T-helper 17 cell (primary cell): Measurements from ENCODE around the gene OR6C2. TPM values are rescaled to one million over a fixed set of nuclear protein-coding genes. Genes with fewer than 3 reads are reported as not detected.
"Not testable (repeated sequence)": the region's sequence is repeated elsewhere in the genome, so short reads cannot be mapped to it uniquely, and the experiment has no call there.

Source experiments
- ATAC-seq: fragments of 150-1000 bp; cut with Tn5 transposase; 2 replicates; pipeline ENCODE4 v1.10.0; 2021; ENCODE audit warnings: mild to moderate bottlenecking, moderate library complexity
- DNase-seq, 3 donors: peaks; one replicate each; pipeline versions ENCODE4 v3.0.0 to v3.0.0-alpha.2; 2020 to 2021
- H3K9me3 ChIP-seq: one replicate; pipeline ENCODE4 v1.7.0; 2013; ENCODE audit warnings: low read length, mild to moderate bottlenecking; ENCODE audit not compliant: control insufficient read depth, poor library complexity, severe bottlenecking
- H3K27ac Mint-ChIP-seq: one replicate; pipeline ENCODE4 v1.8.0; 2022; ENCODE audit warnings: mild to moderate bottlenecking, moderate library complexity, mixed read lengths
- H3K27me3 Mint-ChIP-seq: one replicate; pipeline ENCODE4 v1.8.0; 2022; ENCODE audit warnings: mixed read lengths
- H3K36me3 Mint-ChIP-seq: one replicate; pipeline ENCODE4 v1.8.0; 2022; ENCODE audit warnings: low read depth, mixed read lengths
- H3K4me1 Mint-ChIP-seq: one replicate; pipeline ENCODE4 v1.8.0; 2022; ENCODE audit warnings: mild to moderate bottlenecking, mixed read lengths
- H3K4me3 Mint-ChIP-seq: one replicate; pipeline ENCODE4 v1.8.0; 2022; ENCODE audit warnings: mild to moderate bottlenecking, moderate library complexity, mixed read lengths
- total RNA-seq, 4 donors: library from RNA in 2 of 4; stranded (reverse) in 2 of 4; gene quantifications; one replicate each; pipeline ENCODE4 v1.2.3 and lab custom pipeline; 2022 to 2026

Gene OR6C2
- total RNA-seq = not detected
- total RNA-seq (lab: John Stamatoyannopoulos, UW) = 0 reads per million in 2 donors

GRCh38 chr12:55443776-55444175 is at the start of gene OR6C2:
TSS of gene OR6C2 (plus strand) at chr12:55444076. CDS start at chr12:55452214, 8,138 bp downstream.
- no peak within 1 kb of the TSS for H3K27ac Mint-ChIP-seq
- no peak for DNase-seq
- no peak for ATAC-seq
- no peaks in the 10 kb centered on the region for H3K36me3 Mint-ChIP-seq
- no peak within 1 kb of the TSS for H3K4me3 Mint-ChIP-seq
- no peaks in the 10 kb centered on the region for H3K9me3 ChIP-seq
- H3K4me1 Mint-ChIP-seq = no peaks in the 10 kb centered on the region
- H3K27me3 Mint-ChIP-seq = peaks cover 26% of the 10 kb centered on the region

- no peaks in the 10 kb centered on the region for H3K9me3 ChIP-seq
- DNase-seq (no peak), ATAC-seq (no peak)
- H3K4me1 Mint-ChIP-seq = no peaks in the 10 kb centered on the region
- peaks cover 3% of the 10 kb centered on the region for H3K36me3 Mint-ChIP-seq
- no peak overlapping the region for H3K27ac Mint-ChIP-seq
- H3K4me3 Mint-ChIP-seq = no peak overlapping the region
- H3K27me3 Mint-ChIP-seq = peaks cover 44% of the 10 kb centered on the region
Observed at GRCh38 chr12:55396326-55396725, 47.5 kb upstream of the OR6C2 start.

- no peaks in the 10 kb centered on the region for H3K4me1 Mint-ChIP-seq
- no peak within 1 kb of the TSS for H3K4me3 Mint-ChIP-seq
- no peaks in the 10 kb centered on the region for H3K9me3 ChIP-seq
- no peak within 1 kb of the TSS for H3K27ac Mint-ChIP-seq
- H3K27me3 Mint-ChIP-seq = peaks cover 29% of the 10 kb centered on the region
- ATAC-seq = no peak
- no peak for DNase-seq
- peaks cover 3% of the 10 kb centered on the region for H3K36me3 Mint-ChIP-seq
Observed at GRCh38 chr12:55400229-55400628, 43.6 kb upstream of the OR6C2 start, which contains the start of gene OR6C65. TSS of gene OR6C65 (plus strand) at chr12:55400529. CDS start at chr12:55400529, 0 bp downstream.

GRCh38 chr12:55407866-55408265 is 36.0 kb upstream of the OR6C2 start:
- no peaks in the 10 kb centered on the region for H3K4me1 Mint-ChIP-seq
- no peak for DNase-seq
- H3K9me3 ChIP-seq = no peaks in the 10 kb centered on the region
- ATAC-seq = no peak
- no peak overlapping the region for H3K4me3 Mint-ChIP-seq
- no peaks in the 10 kb centered on the region for H3K36me3 Mint-ChIP-seq
- no peak overlapping the region for H3K27ac Mint-ChIP-seq
- H3K27me3 Mint-ChIP-seq = peaks cover 4% of the 10 kb centered on the region

- H3K9me3 ChIP-seq, ATAC-seq, H3K27ac Mint-ChIP-seq, H3K4me1 Mint-ChIP-seq, H3K4me3 Mint-ChIP-seq, DNase-seq, H3K36me3 Mint-ChIP-seq: not testable (repeated sequence)
- H3K27me3 Mint-ChIP-seq = peaks cover 13% of the 10 kb centered on the region
Observed at GRCh38 chr12:55409133-55409532, 34.7 kb upstream of the OR6C2 start.

- H3K27ac Mint-ChIP-seq, H3K9me3 ChIP-seq, H3K36me3 Mint-ChIP-seq, ATAC-seq, H3K4me3 Mint-ChIP-seq, H3K4me1 Mint-ChIP-seq, DNase-seq: not testable (repeated sequence)
- peaks cover 37% of the 10 kb centered on the region for H3K27me3 Mint-ChIP-seq
Observed at GRCh38 chr12:55412138-55412537, 31.7 kb upstream of the OR6C2 start.

- not testable (repeated sequence) for H3K4me1 Mint-ChIP-seq, H3K36me3 Mint-ChIP-seq, H3K4me3 Mint-ChIP-seq, DNase-seq, H3K9me3 ChIP-seq, H3K27ac Mint-ChIP-seq, ATAC-seq
- H3K27me3 Mint-ChIP-seq = peaks cover 53% of the 10 kb centered on the region
Observed at GRCh38 chr12:55413498-55414388, 30.1 kb upstream of the OR6C2 start.

- H3K4me3 Mint-ChIP-seq = peak overlapping the region; percentile 31
- not testable (repeated sequence) for H3K9me3 ChIP-seq, H3K36me3 Mint-ChIP-seq, DNase-seq, H3K4me1 Mint-ChIP-seq, H3K27ac Mint-ChIP-seq, ATAC-seq
- peaks cover 59% of the 10 kb centered on the region for H3K27me3 Mint-ChIP-seq
Observed at GRCh38 chr12:55414396-55414823, 29.5 kb upstream of the OR6C2 start.

- peak; percentile 77 for ATAC-seq
- H3K9me3 ChIP-seq, H3K36me3 Mint-ChIP-seq, H3K4me3 Mint-ChIP-seq, DNase-seq, H3K27ac Mint-ChIP-seq, H3K4me1 Mint-ChIP-seq: not testable (repeated sequence)
- H3K27me3 Mint-ChIP-seq = peaks cover 64% of the 10 kb centered on the region
Observed at GRCh38 chr12:55414889-55415288, 29.0 kb upstream of the OR6C2 start.

- ATAC-seq (no peak), DNase-seq (no peak)
- Mint-ChIP-seq H3K4me1 (peaks cover 7% of the 10 kb centered on the region), H3K27ac (no peak overlapping the region), H3K27me3 (peaks cover 66% of the 10 kb centered on the region), H3K36me3 (peaks cover 6% of the 10 kb centered on the region), H3K4me3 (no peak overlapping the region)
- H3K9me3 ChIP-seq = no peaks in the 10 kb centered on the region
Observed at GRCh38 chr12:55416961-55417360, 26.9 kb upstream of the OR6C2 start.

GRCh38 chr12:55420307-55420962 is 23.4 kb upstream of the OR6C2 start:
- H3K36me3 Mint-ChIP-seq = peaks cover 6% of the 10 kb centered on the region
- H3K4me3 Mint-ChIP-seq = no peak overlapping the region
- peaks cover 2% of the 10 kb centered on the region for H3K4me1 Mint-ChIP-seq
- peaks cover 52% of the 10 kb centered on the region for H3K27me3 Mint-ChIP-seq
- DNase-seq (no peak), ATAC-seq (no peak)
- no peaks in the 10 kb centered on the region for H3K9me3 ChIP-seq
- no peak overlapping the region for H3K27ac Mint-ChIP-seq

GRCh38 chr12:55425954-55426353 is 17.9 kb upstream of the OR6C2 start, which contains the start of gene OR6C76:
TSS of gene OR6C76 (plus strand) at chr12:55426254. CDS start at chr12:55426254, 0 bp downstream.
- H3K27me3 Mint-ChIP-seq = peaks cover 32% of the 10 kb centered on the region
- no peak for DNase-seq
- H3K4me1 Mint-ChIP-seq = no peaks in the 10 kb centered on the region
- no peak within 1 kb of the TSS for H3K4me3 Mint-ChIP-seq
- ATAC-seq = no peak
- no peaks in the 10 kb centered on the region for H3K9me3 ChIP-seq
- H3K36me3 Mint-ChIP-seq = no peaks in the 10 kb centered on the region
- H3K27ac Mint-ChIP-seq = no peak within 1 kb of the TSS
